GM21619 (cell line): Measurements from ENCODE around the gene MCC.

Source experiments
- ATAC-seq: cut with Tn5 transposase; IDR thresholded peaks from one replicate; pipeline ENCODE4 v1.9.1; 2021; ENCODE audit not compliant: unreplicated experiment

Gene MCC

DNA sequence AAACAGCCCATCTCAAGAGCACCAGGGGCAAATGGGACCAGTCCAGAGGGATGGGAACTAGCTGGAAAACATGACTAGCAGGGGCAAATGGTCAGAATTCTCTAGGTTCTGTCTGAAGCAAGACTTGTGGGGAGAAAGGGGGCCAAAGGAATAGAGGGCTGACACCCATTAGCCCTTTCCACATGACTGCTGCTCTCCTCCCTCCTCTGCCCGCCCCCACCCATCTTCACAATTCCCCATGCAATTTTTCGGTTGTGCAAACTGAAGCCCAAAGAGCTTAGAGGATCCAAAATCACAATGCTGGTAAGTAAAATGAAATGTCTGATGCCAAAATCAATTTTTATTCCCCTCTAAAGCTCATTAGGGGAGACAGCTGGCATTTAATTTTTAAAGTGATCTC is 304.6 kb downstream of the MCC start:
- no peak for ATAC-seq

DNA sequence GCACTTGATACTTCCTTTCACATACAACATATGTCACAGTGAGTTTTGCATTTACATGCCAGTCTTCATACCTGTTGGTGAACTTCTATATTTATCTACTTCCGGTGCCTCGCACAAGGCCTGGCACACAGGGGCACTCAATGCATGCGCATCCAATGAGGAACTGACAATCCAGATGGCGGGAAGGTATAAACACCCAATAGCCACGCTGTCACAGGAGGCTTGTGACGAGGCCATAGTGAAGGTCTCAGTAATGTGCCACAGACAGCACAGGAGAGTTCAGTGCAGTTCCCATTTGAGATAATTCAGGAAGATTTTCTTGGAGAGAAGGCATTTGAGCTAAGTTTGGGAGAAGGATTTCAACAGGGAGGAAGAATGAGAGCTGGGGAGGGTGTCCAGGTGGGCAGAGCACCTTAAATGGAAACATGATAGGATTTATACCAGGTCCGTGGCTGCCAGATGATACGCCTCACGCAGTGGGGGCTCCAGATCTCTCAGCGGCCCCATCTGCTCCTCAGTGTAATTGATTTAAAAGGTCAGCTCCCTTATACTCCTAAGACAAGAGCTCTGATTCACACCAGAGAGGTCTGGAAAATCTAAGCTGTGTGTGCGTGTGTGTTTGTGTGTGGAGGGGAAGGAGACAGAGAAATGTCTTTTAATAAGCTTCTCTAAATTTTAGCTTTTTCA is 305.5 kb downstream of the MCC start:
- no peak for ATAC-seq

DNA sequence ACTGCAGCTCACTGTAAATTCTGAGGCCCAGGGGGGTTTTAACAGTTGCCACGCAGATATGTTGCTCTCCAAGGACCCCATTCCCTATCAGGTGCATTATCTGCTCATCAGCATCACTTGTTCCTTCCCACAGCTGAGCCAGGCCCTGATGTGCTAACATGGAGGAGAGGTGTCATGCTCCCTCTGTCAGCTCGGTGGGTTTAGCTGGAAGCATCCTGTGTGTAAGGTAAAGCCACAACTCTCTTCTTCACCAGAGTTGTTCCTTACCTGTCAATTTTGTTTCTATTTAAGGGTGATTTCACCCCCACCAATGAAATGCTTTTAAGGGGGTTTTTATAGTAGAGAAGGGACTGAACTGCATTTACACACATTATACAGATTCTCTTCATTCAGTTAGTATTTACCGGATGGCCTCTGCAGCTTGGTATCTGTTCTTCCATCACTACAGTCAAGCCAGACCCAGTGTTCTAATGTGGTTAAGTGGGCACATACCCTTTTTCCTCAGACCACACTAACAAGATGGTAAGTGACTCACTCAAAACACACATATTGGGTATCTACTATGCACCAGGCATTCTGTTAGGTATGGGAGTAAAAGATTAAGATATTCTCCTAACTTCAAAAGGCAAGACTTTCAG is 306.3 kb downstream of the MCC start:
- no peak for ATAC-seq

DNA sequence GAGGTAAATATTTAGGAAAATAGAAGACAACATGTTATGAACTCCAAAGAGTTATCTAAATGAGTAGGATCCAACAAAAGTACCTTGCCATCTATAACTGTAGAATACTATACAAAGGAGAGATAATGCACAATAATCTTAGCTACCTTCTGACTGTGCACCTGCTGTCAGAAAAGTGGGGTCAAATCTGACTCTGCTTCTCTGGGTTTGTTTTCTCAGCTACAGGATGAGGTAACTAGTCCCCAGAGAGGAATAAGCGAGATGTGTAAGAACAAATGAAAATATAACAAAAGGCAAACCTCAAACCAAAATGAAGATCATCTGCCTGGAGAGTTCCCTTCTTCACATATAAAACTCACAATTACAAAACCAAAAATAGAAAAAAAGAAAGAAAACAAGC is 306.8 kb downstream of the MCC start:
- no peak for ATAC-seq

DNA sequence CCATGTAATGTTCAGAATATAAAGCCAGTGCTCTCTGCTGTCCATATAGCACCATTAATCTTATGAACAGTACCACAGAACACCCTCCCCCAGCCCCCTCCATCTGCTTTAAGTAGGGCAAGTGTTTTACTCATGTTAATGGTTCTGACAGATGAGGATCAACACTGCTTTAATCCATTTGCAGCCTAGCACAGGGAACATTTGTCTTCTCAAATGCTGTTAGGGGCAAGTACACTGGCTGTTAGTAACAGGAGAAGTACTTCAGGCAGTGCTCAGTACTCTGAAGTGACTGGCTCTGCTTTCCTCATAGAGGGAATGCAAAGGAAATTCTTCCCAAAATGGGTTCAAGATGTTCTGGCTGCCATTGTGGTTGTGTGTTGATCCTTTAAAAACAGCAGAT is 309.1 kb downstream of the MCC start:
- ATAC-seq: no peak

DNA sequence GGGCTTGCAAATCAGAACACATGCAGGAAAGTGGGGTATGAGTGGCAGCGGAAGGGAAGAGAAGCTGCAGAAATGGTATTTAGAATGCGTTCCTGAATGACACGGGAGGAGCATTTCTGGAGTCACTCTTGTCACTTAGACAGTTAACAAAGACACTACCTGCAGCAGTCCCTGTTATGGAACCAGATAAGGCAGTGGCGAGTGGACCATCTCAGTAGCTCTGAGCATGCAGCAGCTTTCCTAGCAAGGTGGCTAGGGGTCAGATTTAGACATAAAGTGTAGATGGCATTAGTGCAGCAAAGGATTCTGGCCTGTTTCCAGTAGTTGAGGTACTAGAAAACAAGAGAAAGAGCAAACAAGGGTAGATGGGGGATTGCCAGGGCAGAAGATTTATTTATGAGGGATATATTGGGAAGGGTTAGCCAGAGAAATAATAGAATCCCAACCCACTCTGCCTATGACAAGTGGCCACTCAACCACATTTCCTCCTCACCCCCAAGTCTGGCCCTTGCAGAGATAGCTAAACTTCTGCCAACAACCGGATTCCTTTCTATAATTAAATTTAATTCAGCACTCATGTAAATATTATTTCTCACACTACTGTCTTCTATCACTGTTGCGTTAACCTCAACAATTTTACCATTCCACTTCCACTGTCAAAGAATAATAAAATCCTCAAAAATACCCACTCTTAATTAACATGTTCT is 310.0 kb downstream of the MCC start:
- ATAC-seq: no peak

DNA sequence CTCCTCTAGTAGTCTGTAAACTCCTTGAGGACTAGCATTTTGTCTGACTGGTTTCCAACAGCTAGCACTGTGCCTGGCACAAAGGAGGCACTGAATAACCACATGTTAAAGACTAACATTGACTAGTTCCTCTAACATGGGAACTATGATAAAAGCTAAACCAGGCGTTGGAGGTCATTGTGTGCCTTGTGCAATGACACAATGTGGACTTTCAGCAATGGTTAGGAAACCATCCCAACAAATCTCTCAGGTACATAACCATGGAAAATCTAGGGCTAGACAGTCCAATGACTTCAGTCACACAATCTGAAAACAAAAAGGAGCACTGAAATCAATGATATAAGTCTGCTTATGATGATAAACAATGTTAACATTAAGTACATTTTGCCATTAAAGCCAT is 311.0 kb downstream of the MCC start:
- no peak for ATAC-seq

DNA sequence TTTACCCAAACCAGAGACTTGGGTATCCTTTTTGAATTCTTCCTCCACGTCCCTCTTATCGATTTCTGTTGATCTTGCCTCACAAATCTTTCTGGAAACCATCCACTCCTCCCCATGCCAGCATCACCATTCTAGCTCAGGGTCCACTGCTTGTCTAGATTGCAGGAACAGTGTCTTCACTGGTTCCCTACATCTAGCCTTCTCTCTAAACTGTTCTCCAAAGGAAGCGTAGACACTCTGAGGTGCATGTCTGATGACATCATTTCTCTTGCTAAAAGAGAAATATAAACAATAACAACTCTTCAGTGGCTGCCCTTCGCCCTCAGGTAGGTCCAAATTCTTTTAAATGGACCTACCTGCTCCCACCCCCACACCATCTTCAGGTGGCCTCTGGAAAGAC is 311.5 kb downstream of the MCC start:
- no peak for ATAC-seq

DNA sequence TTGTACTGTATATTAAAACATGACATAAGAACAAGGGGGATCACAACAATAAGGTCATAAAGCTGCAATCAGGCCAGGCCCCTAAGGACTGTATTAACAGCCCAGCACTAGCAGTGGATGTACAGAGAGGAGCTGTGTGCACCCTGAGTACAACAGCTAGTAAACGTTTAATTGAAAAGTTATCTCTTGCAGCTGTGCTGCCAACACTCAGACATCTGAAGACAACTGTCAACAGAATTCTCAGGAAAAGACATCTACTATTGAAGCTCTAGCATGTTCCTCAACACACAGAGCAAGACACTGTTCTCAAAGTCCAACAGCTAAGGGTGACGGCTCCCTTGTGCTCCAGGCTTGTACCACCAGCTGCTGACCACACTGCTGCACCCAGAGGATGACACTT is 312.1 kb downstream of the MCC start:
- ATAC-seq: no peak

DNA sequence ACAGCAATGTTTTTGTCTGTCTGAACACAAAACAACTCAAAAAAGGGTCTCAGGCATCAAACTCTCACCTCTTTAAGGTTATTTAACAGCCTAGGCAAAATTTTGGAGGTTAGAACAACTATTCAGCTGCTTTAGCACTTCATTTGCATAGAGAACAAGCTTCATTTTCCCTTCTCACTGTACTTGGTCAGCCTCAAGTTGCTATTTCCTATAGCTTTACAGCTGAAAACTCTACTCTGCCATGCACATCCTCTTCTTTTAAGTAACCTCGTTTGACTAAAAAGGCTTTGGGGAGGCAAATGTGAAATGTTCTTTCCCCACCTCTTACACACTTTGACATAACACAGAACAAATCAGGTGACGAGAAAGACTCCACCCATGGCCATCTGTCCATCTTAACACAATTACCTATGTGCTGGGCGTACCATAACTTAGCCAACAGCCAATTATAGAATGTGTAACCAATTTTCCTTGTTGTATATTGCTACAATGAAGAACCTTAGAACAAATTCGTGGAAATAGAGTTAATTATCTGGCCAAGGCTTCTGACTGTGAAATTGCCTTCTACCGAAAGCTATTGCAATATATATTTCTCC is 315.9 kb downstream of the MCC start:
- ATAC-seq: peak; percentile 87

DNA sequence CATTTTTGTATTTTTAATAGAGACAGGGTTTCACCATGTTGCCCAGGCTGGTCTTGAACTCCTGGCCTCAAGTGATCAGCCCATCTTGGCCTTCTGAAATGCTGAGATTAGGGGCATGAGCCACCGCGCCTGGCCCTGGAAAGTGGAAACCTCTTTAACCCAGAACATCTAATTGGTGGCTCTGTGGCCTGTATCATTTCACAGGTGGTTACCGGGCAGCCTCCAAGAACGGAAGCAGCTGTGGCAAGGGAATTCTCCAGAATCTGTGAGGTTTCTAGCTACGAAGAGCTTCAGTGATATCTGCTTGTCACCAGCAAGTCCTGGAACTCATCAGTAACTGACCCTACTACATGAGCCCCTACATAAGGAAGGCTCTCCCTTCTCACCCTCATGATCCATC is 316.7 kb downstream of the MCC start:
- ATAC-seq: no peak

DNA sequence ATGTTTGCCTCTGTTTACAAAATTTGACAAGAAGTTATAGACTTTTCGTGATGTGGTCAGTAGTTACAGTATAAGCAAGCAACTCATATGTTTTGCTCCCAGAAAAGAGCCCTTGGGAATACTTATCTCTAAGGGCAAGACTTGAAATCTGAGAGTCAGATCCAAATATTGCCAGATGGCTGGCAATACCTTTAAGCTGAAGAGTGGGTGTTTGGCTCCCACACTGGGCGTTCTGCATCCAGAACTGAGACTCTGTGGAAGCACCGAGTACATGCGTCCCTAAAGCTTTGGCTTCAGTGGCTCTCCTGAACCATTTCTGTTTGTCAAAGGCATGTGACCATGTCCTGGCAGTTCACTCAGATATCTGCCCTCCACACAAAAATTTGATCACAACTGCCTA is 317.5 kb downstream of the MCC start:
- ATAC-seq: no peak

DNA sequence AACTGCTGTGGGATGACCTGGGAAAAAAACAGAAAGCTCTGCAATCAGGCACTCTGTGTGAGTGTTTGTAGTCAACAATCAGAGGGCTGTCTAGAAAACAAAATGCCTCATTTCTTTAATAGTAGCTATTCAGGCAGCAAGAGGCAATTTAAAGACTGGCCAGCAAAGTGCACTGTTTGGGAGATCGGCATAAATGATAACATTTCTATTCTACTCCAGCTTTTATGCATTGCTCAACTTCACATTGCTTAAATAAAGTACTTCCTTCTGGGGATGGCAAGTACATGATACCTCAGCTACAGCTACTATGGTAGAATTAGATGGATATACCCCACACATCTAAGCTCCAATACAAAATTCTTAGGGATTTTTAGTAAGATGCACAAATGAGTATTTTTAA is 318.5 kb downstream of the MCC start:
- ATAC-seq: no peak

DNA sequence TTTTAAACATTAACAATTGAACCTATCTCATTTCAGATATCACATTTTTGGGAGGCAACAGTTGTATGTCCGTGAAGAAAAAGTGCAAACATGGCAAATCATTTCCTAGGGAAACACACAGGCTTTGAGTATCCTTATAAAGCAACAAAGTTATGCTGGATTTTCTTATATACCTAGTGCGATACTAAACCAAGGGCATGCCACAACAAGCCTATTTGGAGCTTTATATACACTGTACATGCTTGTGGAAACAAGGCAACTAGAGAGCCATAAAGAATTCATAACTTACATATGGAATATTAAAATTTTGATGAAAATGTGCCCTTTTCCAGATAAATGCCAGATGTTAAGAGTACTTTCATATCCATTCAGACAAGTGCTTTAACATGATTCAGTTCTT is 320.3 kb downstream of the MCC start:
- ATAC-seq: no peak

DNA sequence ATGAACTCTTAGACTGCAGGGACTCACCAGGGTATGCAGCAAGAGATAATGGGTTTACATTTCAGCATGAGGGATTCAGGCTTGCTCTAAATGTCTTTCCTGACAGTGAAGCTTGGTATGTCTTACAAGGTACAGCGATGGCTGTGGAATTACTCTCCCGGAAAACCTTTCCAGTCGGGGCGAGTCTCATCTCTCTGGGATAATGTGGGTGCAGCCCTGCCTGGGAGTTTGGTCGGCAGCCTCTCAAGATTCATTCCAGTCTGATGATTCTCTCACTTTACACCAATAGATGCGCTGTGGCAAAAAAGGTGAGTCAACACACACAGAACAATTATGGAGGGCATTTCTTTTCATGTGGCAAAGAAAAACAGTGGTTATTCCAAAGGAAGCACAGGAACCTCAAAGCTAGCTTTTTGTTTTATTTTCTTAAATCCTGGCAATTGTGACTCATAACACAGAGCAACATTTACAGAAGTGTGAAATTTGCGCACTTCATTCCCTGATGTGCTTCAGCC is 321.3 kb downstream of the MCC start:
- no peak for ATAC-seq

DNA sequence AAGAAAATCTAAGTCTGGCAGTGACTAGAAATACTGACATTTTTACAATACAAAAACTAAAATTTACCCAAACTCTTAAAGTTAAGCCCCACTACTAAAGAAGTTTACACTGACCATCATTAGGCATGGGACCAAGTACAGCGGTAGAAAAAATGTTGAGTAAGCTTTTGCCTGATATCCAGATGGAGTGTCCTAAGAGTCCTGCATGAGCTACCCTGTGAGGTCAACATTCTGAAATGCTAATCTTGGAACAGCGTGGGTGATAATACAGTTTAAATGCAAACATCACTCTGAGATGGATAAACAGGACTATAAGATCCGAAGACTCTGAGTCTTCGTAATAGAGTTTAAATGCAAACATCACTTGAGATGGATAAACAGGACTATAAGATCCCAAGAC is 322.0 kb downstream of the MCC start:
- no peak for ATAC-seq

DNA sequence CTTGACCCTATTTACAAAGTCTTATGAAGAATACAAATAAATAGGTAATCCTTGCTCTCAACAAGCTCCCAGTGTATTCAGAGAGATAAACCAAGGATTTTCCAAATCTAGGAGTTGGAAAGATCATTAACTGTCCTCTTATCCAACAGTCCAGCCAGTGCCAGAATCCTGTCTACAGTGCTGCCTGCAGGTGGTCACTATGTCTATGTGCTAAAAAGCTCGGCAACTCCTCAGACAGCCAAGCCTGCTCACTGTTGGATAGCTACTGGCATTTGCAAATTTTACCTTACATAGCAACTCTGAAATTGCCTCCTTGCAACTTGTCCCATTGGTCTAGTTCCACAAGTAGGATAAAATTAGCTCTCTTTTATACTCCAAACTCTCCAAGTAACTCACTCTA is 324.2 kb downstream of the MCC start:
- no peak for ATAC-seq

DNA sequence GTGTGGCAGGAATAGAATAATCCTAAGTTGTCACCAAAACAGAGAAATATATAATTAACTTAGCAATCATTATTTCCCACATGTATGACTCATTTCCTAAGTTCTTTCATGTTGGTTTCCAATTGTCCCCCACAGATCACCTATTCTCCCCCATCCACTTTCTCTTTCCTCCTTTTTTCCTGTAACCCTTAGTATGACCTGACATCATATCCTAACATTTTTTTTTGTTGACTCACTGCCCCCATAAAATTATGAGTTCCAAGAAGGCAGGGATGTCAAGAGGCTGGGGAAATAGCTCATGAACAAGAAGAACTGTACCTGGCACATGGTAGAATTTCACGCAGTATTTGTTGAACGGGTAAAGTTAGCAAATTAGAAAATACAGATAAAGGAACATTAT is 324.9 kb downstream of the MCC start:
- no peak for ATAC-seq

DNA sequence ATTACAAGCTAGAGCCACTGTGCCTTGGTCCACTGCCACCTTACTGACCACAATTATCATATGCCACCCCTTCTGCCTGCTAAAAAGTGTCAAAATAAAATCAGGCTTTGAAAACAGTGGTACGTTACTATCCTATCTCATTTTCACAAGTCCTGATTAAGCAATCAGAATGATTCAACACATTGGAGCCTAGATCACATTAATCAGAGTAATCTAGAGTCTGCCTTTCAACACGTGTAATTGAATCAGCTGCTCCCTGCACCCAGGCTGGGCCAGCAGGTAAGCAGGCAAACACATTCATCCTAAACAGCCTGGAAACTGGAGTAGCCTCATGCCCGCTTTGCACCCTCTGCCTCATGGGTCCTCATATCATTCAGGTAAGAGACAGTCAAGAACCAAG is 325.5 kb downstream of the MCC start:
- ATAC-seq: no peak

DNA sequence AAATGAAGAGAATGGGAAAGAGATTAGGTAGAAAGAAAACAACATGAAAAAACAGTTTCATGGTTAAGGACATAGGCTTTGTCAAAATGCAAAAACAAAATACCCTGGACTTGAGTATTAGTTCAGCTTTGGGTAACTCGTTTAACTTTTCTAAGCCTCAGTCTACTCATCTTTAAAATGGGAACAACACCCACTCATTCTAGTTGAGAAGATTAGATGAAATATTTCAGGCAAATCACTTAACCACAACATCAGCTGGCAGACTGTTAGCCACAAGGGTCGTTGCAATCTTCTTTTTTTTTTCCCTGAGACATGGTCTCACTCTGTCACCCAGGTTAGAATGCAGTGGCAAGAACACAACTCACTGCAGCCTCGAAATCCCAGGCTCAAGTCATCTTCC is 326.0 kb downstream of the MCC start:
- ATAC-seq: no peak

DNA sequence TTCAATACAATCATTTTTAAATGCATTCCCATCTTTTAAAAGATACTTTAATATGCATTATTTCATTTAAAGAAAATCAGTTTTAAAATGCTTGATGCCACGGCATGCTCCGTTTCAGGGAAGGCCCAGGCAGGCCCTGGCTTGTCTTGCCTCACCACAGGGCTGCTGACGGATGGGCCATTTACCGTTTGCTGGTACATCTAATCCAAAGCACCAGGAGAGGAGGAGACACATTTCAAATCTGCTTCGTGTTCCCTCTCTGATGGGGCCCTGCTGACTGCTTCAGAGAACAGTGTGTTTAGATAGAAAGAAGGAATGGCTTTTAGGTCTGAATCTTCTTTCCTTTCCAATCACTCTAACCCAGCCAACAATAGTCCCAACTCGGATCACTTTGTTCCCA is 326.4 kb downstream of the MCC start:
- ATAC-seq: no peak

DNA sequence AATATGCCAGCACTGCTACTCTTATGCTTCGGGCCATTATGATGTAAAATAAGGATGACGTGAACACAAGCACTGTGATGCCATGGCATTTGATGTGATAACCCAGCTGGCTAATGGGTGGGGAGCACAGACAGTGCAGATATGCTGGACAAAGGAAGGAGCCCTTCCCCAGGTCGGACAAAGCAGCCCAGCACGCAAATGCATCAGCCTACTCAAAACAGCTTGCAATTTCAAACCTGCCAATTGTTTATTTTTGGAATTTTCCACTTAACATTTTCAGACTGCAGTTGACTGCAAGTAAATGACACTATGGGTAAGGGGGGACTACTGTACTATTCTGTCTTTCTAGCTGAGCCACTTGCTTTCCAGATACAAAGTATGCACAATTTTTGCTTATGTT is 330.4 kb downstream of the MCC start:
- ATAC-seq: no peak
